Lower leg skin (tissue), 3 donors: ENCODE measurements around the gene MFNG.

Experiments used
- CTCF ChIP-seq, 3 donors: fragments of 450-650 bp; IDR thresholded peaks; one replicate each; pipeline ENCODE4 v1.5.1; 2016; ENCODE audit warnings: antibody characterized with exemption in 3 of 3, mild to moderate bottlenecking in 3 of 3, moderate library complexity in 2 of 3
- POLR2A ChIP-seq, 2 donors: fragments of 450-650 bp; IDR thresholded peaks; one replicate each; pipeline ENCODE4 v1.6.1; 2016 to 2017; ENCODE audit warnings: antibody characterized with exemption in 2 of 2, mild to moderate bottlenecking in 1 of 2, moderate library complexity in 1 of 2

- TF ChIP-seq CTCF (IDR thresholded peaks at IDR 0.05) (no peak), POLR2A (IDR thresholded peaks at IDR 0.05) (no peak)
Observed at GRCh38 chr22:37509059-37509860, 23.1 kb upstream of the MFNG start.
